Mesendoderm (in vitro differentiated cells): Measurements from ENCODE around the gene BANF2.
A peak's percentile ranks its signal among the peaks of the same experiment; 100 is the strongest.

Experiments
- DNase-seq: peaks from one replicate; pipeline ENCODE4 v3.0.0; 2013
- H2AK5ac ChIP-seq: 2 replicates; pipeline ENCODE4 v1.6.1; 2013; ENCODE audit warnings: low read length, inconsistent platforms
- H2BK120ac ChIP-seq: 2 replicates; pipeline ENCODE4 v1.6.1; 2013; ENCODE audit warnings: low read depth, mild to moderate bottlenecking, low read length, moderate library complexity, mixed read lengths
- H2BK15ac ChIP-seq: replicated peaks from 2 replicates; pipeline ENCODE4 v1.6.1; 2013; ENCODE audit warnings: low read depth, mild to moderate bottlenecking, moderate library complexity
- H2BK5ac ChIP-seq: 2 replicates; pipeline ENCODE4 v1.6.1; 2013; ENCODE audit warnings: low read length, inconsistent platforms
- H3K18ac ChIP-seq: 2 replicates; pipeline ENCODE4 v1.6.1; 2013; ENCODE audit warnings: mild to moderate bottlenecking, low read length, mixed read lengths
- H3K23ac ChIP-seq: one replicate; pipeline ENCODE4 v1.6.1; 2013; ENCODE audit warnings: low read length
- H3K27ac ChIP-seq: 2 replicates; pipeline ENCODE4 v1.5.1; 2013; ENCODE audit warnings: low read depth, mild to moderate bottlenecking, inconsistent platforms, low read length, moderate library complexity
- H3K27me3 ChIP-seq: 2 replicates; pipeline ENCODE4 v1.6.1; 2013; ENCODE audit warnings: low read length, control low read depth, mild to moderate bottlenecking, inconsistent platforms; ENCODE audit not compliant: insufficient read depth, poor library complexity
- H3K36me3 ChIP-seq: 2 replicates; pipeline ENCODE4 v1.6.1; 2013; ENCODE audit warnings: low read length, inconsistent platforms; ENCODE audit not compliant: control insufficient read depth, insufficient read depth
- H3K4ac ChIP-seq: one replicate; pipeline ENCODE4 v1.6.1; 2013; ENCODE audit warnings: low read depth, mild to moderate bottlenecking, low read length, moderate library complexity
- H3K4me1 ChIP-seq: 2 replicates; pipeline ENCODE4 v1.6.1; 2013; ENCODE audit warnings: low read depth, low read length, inconsistent platforms; ENCODE audit not compliant: control insufficient read depth
- H3K4me2 ChIP-seq: 2 replicates; pipeline ENCODE4 v1.6.1; 2013; ENCODE audit warnings: low read length
- H3K4me3 ChIP-seq: 2 replicates; pipeline ENCODE4 v1.5.1; 2013; ENCODE audit warnings: mild to moderate bottlenecking, low read length
- H3K56ac ChIP-seq: one replicate; pipeline ENCODE4 v1.6.1; 2013; ENCODE audit warnings: low read length
- H3K79me1 ChIP-seq: 2 replicates; pipeline ENCODE4 v1.6.1; 2013; ENCODE audit warnings: low read length, inconsistent platforms
- H3K79me2 ChIP-seq: 2 replicates; pipeline ENCODE4 v1.6.1; 2013; ENCODE audit warnings: mild to moderate bottlenecking, low read length; ENCODE audit not compliant: control insufficient read depth, insufficient read depth
- H3K9ac ChIP-seq: 2 replicates; pipeline ENCODE4 v1.6.1; 2013; ENCODE audit warnings: low read length, inconsistent platforms
- H4K5ac ChIP-seq: one replicate; pipeline ENCODE4 v1.6.1; 2013; ENCODE audit warnings: low read length
- H4K8ac ChIP-seq: one replicate; pipeline ENCODE4 v1.6.1; 2013; ENCODE audit warnings: low read depth, mild to moderate bottlenecking, control low read depth, low read length, moderate library complexity
- WGBS: extraction: QIAGEN DNeasy Blood & Tissue Kit; methylation state at CpG from one replicate; pipeline ENCODE4 v1.1.7; 2013; ENCODE audit warnings: low lambda C conversion rate, missing lambda C conversion rate; ENCODE audit not compliant: insufficient coverage; ENCODE audit errors: extremely low coverage; 5-methylcytosine and 5-hydroxymethylcytosine counted together

Gene BANF2

DNA sequence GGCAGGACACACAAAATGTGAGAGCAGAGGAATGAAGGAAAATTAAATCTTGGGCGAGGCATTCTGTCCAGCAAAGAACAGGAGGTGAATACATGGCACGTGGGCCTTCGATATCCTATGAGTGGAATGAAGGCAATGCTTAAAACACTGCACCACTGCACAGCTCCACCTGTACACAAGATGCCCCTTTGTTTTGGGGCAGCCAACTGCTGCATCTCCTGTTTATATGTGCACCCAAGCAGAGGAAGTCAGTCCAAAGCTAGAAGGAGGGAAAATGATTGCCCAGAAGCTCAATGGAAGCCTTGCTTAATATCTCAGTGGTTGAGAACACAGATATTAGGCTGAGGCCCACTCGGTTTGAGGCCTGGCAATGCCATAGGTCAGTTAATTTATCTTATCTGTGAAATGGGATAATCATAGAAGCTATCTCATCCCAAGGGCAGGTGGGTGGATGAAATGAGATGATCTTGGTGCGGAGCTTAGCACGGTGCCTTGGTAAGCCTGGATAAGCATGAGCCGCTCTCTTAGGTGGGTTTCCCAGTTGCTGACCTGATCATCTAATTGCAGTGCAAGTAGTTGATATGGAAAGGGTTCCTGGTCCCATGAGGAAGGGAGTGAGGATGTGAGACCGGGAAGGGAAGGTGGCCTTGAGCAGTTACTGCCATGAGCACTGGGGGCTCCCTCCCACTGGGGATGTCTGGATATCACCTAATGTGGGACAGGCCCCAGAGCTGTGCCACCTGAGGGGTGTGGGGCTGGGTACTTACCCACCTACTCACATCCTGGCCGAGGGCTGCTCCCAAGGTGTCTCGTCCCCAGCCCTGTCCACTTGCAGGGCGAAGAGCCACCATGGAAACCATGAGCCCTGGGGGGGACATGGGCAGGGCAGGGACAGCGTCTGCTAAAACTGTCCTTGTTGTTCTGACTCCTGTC, 9.9 kb downstream of the BANF2 start:
- Histone ChIP-seq H3K23ac (peak overlapping the region; percentile 19), H3K4me1 (peaks cover 2% of the 10 kb centered on the region), H2BK120ac (no peak overlapping the region), H3K4me2 (no peak overlapping the region), H2AK5ac (no peak overlapping the region), H3K4ac (no peak overlapping the region), H3K9ac (no peak overlapping the region), H3K36me3 (no peaks in the 10 kb centered on the region), H3K79me2 (no peaks in the 10 kb centered on the region), H3K4me3 (no peak overlapping the region), H4K5ac (no peak overlapping the region), H2BK15ac (no peak overlapping the region), H3K56ac (no peak overlapping the region), H2BK5ac (no peak overlapping the region), H3K27me3 (no peaks in the 10 kb centered on the region), H3K18ac (no peak overlapping the region), H3K79me1 (no peaks in the 10 kb centered on the region), H3K27ac (no peak overlapping the region), H4K8ac (no peak overlapping the region)
- DNase-seq, result no peak
- WGBS, result no CpG with 5 or more reads among the region's 12 CpGs

DNA sequence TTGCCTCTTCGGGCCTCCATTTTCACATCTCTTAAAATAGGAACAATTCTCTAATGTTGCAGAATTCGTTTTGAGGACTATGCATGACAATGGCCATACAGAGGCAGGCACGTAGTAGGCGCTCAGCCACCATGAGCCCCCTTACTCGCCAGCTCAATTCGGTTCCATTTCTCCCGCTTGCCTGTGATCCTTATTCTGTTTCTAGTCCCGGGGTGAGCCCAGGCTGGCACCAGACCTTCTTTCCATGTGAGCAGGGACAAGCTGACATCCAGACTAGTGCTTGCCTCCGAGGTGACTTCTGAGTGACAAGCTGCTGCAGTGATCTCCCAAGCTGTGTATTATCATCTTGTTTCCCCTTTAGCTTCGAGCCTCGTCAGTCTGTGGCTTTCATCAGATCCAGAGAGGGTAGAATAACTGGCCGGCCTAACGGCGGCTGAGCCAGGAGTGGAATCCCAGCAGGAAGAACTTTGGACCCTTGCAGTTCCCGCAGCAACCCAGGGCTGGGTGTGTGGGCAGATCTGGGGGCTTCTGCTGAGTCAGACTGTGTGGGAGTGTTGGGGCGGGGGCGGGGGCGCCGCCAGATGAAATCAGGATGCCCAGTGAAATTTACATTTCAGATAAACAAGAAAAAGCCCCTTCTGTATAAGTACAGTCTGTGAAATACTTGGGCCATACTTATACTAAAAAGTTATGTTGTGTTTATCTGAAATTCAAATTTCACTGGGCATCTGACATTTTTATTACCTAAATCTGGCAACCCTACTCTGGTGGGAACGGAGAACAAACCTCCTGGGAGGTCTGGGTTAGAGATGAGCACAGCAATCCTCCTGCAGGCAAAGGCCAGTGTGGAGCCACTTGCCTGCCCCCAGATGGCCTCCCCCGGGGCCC, 10.9 kb downstream of the BANF2 start:
- H3K36me3 ChIP-seq, result no peaks in the 10 kb centered on the region
- H3K79me2 ChIP-seq, result no peaks in the 10 kb centered on the region
- no peak overlapping the region for H3K4me2 ChIP-seq
- no peak overlapping the region for H3K9ac ChIP-seq
- no peak overlapping the region for H4K8ac ChIP-seq
- no peak overlapping the region for H2BK120ac ChIP-seq
- no peaks in the 10 kb centered on the region for H3K79me1 ChIP-seq
- H2AK5ac ChIP-seq, result no peak overlapping the region
- H3K4me3 ChIP-seq, result no peak overlapping the region
- no peak overlapping the region for H2BK5ac ChIP-seq
- H3K27ac ChIP-seq, result no peak overlapping the region
- peak overlapping the region; percentile 53 for H3K56ac ChIP-seq
- WGBS, result no CpG with 5 or more reads among the region's 21 CpGs
- H3K4ac ChIP-seq, result peak overlapping the region; percentile 22
- H2BK15ac ChIP-seq, result no peak overlapping the region
- no peak overlapping the region for H4K5ac ChIP-seq
- DNase-seq, result no peak
- H3K23ac ChIP-seq, result no peak overlapping the region
- H3K4me1 ChIP-seq, result peaks cover 2% of the 10 kb centered on the region
- no peaks in the 10 kb centered on the region for H3K27me3 ChIP-seq
- no peak overlapping the region for H3K18ac ChIP-seq

- Histone ChIP-seq H3K36me3 (no peaks in the 10 kb centered on the region), H3K4ac (no peak overlapping the region), H3K4me3 (no peak overlapping the region), H3K79me2 (no peaks in the 10 kb centered on the region), H3K4me2 (no peak overlapping the region), H3K56ac (no peak overlapping the region), H2BK5ac (no peak overlapping the region), H3K23ac (no peak overlapping the region), H2BK120ac (no peak overlapping the region), H3K9ac (no peak overlapping the region), H3K18ac (no peak overlapping the region), H3K27me3 (no peaks in the 10 kb centered on the region), H4K5ac (no peak overlapping the region), H2AK5ac (no peak overlapping the region), H2BK15ac (no peak overlapping the region), H3K4me1 (peaks cover 2% of the 10 kb centered on the region), H3K79me1 (no peaks in the 10 kb centered on the region), H4K8ac (no peak overlapping the region), H3K27ac (no peak overlapping the region)
- no CpG with 5 or more reads among the region's 5 CpGs for WGBS
- no peak for DNase-seq
Observed at GRCh38 chr20:17711267-17711627, 11.5 kb downstream of the BANF2 start.

DNA sequence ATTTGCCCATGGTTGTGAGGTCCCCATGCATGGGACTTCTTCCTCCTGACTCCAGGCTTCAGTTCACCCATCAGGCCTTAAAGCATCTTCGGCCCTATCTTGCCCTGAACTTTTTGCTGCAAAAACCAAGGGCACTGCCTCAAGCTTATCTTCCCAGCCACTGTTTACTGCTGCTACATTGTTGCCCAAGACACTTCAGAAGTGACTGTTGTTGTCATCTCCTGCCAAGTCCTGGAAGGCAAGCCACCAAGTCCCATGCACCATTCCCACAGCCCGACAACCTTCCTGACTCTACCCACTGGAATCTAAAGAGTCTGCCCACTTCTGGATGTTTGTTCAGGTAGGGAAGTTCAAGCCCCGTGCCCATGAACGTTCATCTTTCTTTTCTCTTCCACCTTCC, 12.4 kb downstream of the BANF2 start:
- H3K9ac ChIP-seq, result no peak overlapping the region
- no peaks in the 10 kb centered on the region for H3K79me2 ChIP-seq
- no peak overlapping the region for H3K56ac ChIP-seq
- no peaks in the 10 kb centered on the region for H3K27me3 ChIP-seq
- H3K36me3 ChIP-seq, result no peaks in the 10 kb centered on the region
- no peak overlapping the region for H2BK120ac ChIP-seq
- no peak overlapping the region for H4K8ac ChIP-seq
- no peak overlapping the region for H4K5ac ChIP-seq
- H3K4me3 ChIP-seq, result no peak overlapping the region
- no peak overlapping the region for H3K23ac ChIP-seq
- peaks cover 2% of the 10 kb centered on the region for H3K4me1 ChIP-seq
- H3K4ac ChIP-seq, result no peak overlapping the region
- WGBS, result no CpG with 5 or more reads among the region's 4 CpGs
- H3K4me2 ChIP-seq, result no peak overlapping the region
- H3K27ac ChIP-seq, result no peak overlapping the region
- H2AK5ac ChIP-seq, result no peak overlapping the region
- no peak for DNase-seq
- H3K18ac ChIP-seq, result no peak overlapping the region
- no peak overlapping the region for H2BK5ac ChIP-seq
- no peak overlapping the region for H2BK15ac ChIP-seq
- no peaks in the 10 kb centered on the region for H3K79me1 ChIP-seq

- no peak overlapping the region for H2BK15ac ChIP-seq
- H3K79me2 ChIP-seq, result no peaks in the 10 kb centered on the region
- H3K4me1 ChIP-seq, result peaks cover 2% of the 10 kb centered on the region
- no peaks in the 10 kb centered on the region for H3K79me1 ChIP-seq
- no peak overlapping the region for H2AK5ac ChIP-seq
- H3K23ac ChIP-seq, result no peak overlapping the region
- no peak overlapping the region for H3K27ac ChIP-seq
- no peak for DNase-seq
- no peak overlapping the region for H3K4me3 ChIP-seq
- H4K8ac ChIP-seq, result no peak overlapping the region
- no peak overlapping the region for H3K56ac ChIP-seq
- no peak overlapping the region for H3K9ac ChIP-seq
- no peak overlapping the region for H4K5ac ChIP-seq
- H3K4ac ChIP-seq, result no peak overlapping the region
- no peaks in the 10 kb centered on the region for H3K36me3 ChIP-seq
- no peaks in the 10 kb centered on the region for H3K27me3 ChIP-seq
- H2BK120ac ChIP-seq, result no peak overlapping the region
- H2BK5ac ChIP-seq, result no peak overlapping the region
- no CpG with 5 or more reads among the region's 6 CpGs for WGBS
- no peak overlapping the region for H3K4me2 ChIP-seq
- H3K18ac ChIP-seq, result no peak overlapping the region
Observed at GRCh38 chr20:17712708-17713107, 12.9 kb downstream of the BANF2 start.
